ENCODE results near the gene UCHL5.

UCHL5 gene, protein sequence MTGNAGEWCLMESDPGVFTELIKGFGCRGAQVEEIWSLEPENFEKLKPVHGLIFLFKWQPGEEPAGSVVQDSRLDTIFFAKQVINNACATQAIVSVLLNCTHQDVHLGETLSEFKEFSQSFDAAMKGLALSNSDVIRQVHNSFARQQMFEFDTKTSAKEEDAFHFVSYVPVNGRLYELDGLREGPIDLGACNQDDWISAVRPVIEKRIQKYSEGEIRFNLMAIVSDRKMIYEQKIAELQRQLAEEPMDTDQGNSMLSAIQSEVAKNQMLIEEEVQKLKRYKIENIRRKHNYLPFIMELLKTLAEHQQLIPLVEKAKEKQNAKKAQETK

DNA sequence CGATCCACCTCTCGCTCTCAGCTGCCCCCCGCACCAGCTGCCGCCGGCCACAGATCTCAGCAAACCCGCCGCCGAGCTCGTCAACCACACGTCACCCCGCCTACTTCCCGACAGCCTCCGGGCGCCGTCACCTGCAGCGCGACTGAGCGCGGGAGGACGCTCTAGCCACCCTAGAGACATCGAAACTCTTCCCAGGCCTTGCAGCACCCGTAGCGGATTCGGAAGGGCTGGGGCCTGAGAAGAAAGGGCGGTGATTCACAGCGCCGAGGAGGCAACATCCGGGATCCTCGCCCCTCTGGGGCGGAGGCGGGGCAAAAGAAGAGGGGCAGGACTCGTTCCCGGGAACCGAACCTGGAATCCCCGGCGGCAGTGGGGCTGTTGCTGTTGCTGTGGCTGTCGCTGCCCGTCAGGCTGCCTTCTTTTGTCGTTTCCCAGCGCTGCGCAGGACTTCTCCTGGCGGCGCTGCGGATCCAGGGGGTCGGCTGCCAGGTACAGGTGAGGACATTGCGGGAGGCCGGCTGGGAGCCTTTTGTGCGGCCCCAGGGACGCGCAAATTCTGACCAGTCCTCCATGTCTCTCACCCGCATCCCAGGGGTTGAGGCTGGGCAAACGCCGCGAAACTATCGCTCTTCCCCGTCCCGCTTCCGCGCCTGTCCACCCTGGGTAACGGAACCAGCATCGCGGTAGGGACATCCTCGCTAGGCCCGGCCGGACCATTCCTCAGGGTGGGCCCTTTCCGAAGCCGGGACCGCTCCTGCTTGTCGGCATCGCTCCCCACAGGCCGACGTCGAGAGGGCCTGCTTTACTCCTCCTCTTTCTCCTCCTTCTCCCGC is at the start of gene UCHL5, which contains the start of gene RO60:
TSS of gene UCHL5 (minus strand) at position 79 of the 833 bp plus-strand sequence. CDS start 100 bp downstream, outside the sequence.
TSS of gene RO60 (plus strand) at position 331 of the 833 bp plus-strand sequence. CDS start 9,443 bp downstream, outside the sequence.
- DNase-seq (ENCODE audit: low read depth in 2 of 2), result peak; percentile 91 to 95

DNA sequence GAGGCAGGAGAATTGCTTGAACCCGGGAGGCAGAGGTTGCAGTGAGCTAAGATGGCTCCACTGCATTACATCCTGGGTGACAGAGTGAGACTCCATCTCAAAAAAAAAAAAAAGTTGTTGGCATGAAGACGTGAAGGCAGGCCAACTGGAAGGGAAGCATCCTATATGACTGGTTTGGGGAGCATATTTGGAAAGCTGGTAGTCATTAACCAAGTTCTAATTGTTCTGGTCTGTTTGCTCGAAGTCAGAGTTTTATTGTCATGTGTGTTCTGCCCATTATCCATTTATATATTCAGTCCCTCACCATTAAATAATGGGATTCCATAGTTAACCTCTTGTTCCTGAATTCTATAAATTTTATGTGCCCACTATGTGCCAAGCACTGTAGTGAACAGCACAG is 49.3 kb upstream of the UCHL5 start:
- DNase-seq (ENCODE audit: low read depth in 2 of 2), result no peak

DNA sequence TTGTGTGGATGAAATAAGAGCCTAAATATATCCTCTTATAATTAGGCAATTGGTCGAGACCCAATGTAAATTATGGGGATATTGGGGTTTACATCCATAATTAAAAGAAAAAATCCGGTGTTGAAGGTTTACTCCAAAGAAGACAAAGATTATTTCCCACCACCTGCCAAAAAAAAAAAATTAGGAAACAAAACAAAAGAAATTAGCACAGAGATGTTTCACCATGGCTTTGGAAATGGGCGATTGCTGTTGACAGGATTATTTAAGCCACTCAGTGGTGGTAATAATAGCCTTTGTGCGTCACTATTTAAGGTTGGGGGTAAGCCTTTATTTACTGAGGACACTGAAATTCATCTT is 46.6 kb upstream of the UCHL5 start:
- no peak for DNase-seq (ENCODE audit: low read depth in 2 of 2)

DNA sequence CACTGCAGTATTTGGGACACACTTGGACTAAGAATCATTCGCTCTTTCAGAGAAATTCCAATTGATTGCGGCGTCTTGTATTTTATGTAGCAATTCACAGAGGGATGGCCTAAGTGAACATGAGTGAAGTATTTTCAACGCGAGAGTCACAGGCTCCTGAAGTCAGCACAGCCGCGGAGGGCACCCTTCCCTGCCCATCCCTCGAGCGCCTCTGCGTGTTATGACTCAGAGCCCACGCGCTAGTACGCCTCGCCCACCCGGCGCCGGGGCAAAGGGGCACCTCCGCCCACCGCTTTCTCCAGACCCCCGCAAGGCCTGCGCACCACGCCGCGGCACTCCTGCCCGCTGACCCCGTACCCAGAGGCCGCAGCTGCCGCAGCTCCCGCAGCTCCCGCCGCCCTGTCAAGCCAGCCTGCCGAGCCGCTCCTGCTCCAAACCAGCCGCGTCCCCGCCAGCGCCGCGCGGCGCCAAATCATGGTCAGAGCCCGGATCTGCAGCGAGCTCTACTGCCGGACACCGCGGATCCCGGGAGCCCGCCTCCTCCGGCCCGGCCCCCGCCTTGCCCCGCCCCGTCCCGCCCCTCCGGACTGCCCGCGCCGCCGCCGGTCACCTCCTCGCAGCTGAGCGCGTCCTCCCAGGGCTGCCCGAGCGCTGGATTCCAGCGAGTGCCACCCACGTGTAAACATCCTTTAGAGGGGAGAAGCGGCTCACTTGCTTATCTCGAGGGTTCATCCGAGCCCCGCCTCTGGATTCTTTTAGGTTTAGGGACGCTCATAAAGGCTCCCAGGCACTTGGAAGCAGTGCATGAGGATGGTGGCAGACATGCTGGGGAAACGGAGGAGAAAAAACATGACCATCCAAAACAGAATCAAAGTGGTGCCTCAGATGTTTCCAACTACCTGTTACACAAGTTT is 46.0 kb upstream of the UCHL5 start, which contains the start of gene GLRX2:
TSS of gene GLRX2 (minus strand) at position 508 of the 914 bp plus-strand sequence. CDS start at position 476, 32 bp downstream.
- DNase-seq (ENCODE audit: low read depth in 2 of 2), result peak; percentile 53 to 59

DNA sequence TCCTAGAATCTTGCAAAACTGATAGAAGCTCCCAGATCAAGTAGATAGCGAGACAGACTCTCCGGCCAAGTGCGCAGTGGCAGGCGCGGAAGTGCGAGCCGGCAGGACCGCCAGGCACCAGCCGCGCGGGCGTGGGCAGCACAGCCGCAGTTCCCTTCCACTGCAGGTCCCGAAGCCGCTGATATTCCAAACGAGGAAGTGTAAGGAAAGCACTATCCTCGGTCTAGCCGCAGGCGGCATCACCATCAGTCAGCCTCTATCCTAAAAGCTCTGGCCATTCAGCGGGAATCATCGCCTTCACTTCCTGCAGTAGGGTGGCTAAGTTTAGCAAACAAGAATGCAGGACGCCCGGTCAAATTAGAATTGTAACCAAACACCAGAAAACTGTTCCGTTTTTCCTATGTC is 45.3 kb upstream of the UCHL5 start:
- DNase-seq (ENCODE audit: low read depth in 2 of 2), result no peak

DNA sequence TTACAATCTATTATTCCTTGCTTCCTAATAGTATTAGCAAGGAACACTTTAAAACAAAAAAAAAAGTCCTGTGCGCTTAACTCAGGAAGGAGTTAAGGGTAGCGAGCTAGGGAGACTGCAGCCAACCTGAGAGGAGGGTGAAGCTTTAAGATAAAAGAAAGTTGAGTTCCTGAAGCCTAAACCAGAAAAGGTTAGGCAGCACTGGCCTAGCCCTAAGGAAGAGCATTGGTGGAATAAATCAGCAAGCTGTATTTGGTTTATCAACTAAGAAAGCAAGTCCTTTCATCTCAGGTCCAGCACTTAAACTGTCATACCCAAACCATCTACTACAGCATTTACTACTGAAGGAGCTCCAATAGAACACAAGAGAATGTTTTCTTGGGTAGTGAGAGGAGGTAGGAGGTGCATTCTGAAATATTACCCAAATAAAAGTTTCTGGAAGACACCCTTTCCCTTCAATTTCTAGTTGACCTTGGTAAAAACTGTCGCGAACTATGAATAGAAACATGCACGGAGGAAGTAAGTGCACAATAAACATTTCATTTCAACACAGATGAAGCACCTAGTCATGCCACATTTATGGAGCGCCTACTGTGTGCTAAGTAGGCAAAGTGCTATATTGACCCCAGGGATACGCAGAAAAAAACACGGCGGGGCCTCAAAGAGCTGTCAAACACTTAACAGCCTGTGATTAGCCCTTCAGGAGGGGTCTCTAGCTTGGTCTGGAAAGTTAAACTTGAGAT is 44.8 kb upstream of the UCHL5 start:
- no peak for DNase-seq (ENCODE audit: low read depth in 2 of 2)

DNA sequence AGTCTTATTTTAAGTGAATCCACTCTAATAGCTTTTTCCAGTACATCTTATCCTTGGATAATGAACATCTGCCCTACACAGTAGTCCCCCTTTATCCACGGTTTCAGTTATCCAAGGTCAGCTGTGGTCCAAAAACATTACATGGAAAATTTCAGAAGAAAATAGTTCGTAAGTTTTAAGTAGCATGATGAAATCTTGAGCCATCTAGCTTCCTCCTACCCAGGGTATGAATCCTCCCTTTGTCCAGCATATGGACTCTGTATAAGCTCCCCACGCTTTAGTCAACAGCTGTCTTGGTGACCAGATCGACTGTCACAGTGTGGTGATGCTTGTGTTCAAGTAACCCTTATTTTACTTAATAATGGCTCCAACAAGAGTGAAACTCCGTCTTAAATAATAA is 43.5 kb upstream of the UCHL5 start:
- no peak for DNase-seq (ENCODE audit: low read depth in 2 of 2)

DNA sequence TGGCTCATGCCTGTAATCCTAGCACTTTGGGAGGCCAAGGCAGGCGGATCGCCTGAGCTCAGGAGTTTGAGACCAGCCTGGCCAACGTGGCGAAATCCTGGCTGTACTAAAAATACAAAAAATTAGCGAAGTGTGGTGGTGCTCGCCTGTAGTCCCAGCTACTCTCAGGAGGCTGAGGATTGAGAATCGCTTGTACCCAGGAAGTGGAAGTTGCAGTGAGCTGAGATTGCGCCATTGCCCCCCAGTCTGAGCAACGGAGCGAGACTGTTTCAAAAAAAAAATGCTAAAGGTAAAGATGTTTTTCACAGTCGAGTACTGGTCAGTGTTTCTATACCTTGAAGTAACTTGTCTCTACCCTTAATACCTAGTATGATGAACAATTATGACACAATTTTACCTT is 35.0 kb upstream of the UCHL5 start:
- DNase-seq (ENCODE audit: low read depth in 2 of 2), result no peak

DNA sequence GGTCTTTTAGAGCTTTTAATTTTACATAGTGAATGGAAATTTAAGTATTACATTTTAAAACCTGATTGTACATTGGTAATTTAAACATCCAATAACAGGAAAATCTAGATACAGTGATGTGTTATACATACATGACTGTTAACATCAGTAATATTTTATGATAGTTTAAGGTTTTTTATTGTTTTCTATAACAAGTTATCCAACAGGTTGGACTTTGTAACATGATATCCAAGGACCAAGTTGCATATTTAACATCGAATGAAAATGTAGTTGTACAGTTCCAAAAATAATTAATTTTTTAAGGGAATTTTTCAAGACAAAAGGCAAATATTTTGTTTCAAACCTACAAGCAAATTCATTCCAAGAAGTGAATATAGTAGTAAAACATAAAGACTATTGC is 31.7 kb upstream of the UCHL5 start:
- DNase-seq (ENCODE audit: low read depth in 2 of 2), result no peak

DNA sequence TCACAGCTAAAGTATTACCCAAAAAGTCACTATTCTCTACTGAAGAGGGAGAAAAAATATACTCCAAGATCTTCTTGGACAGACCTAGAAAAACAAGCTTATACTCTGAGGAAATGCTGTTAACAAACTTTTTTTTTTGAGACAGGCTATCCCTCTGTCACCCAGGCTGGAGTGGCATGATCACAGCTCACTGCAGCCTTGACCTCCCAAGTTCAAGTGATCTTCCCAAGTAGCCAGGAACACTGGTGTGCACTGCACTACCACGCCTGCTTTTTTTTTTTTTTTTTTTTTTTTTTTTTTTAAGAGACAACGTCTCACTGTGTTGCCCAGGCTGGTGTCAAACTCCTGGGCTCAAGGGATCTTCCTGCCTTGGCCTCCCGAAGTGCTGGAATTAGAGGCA is 28.7 kb upstream of the UCHL5 start:
- no peak for DNase-seq (ENCODE audit: low read depth in 2 of 2)

DNA sequence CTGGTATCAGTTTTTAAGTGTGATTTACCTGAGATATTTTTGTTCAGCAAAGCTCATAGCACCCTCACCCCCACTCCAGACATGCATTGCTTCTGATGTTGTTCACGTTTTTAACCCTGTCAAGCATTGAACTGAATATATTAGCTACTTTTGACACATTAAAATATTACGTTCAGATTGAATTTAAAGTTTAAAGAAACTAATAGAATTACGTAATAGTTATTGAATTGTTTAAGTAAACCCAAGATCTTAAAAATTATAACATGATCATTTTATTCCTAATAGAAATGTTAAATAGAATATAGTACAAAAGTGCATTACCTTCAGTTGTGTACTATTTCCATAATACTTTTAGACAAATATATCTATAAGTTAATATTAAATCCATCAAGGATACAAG is 27.2 kb upstream of the UCHL5 start:
- DNase-seq (ENCODE audit: low read depth in 2 of 2), result no peak

DNA sequence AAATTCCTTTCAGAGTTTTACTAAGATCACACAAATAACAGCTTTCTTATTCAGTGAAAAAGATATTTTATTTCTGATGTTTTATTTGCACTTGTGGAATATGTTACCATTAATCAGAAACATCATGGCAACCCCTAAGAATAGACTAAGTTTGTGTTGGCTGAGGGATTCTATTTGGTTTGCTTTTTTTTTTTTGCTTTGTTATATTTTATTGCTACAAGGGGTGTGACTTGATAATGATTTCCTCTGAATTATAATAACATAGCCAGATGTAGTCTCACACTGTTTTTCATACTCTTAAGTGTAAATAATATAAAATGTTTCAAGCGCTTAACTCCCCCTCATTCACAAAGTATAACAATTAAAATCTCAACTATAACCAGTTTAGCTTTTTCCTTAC is 26.1 kb upstream of the UCHL5 start:
- no peak for DNase-seq (ENCODE audit: low read depth in 2 of 2)

DNA sequence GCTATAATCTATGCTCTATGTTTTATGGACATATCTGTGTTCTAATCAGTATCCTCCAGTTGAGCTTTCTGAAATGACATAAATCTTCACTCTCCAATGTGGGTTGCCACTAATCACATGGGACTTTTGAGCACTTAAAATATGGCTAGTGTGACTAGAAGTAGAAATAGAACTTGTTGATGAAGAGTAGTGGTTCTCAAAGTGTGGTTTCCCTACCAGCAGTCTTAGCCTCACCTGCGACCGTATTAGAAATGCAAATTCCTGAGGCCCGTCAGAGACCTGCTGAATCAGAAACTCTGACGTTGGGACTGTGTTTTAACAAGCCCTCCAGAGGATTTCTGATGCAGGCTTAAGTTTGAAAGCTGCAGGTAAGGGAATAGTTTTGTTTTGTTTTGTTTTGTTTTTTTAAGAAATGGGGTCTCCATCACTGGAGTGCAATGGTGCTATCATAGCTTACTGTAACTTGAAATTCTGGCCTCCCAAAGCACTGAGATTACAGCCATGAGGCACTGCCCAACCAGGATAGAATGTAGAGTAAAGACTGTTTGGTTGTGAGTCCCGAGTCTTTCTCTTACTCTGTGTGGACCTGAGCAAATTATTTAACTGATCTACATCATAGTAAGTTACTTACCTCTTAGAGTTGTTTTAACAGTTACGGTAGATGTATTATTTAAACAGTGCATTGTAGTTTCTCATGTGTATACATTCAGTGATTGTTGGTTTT is 24.4 kb upstream of the UCHL5 start:
- DNase-seq (ENCODE audit: low read depth in 2 of 2), result no peak

DNA sequence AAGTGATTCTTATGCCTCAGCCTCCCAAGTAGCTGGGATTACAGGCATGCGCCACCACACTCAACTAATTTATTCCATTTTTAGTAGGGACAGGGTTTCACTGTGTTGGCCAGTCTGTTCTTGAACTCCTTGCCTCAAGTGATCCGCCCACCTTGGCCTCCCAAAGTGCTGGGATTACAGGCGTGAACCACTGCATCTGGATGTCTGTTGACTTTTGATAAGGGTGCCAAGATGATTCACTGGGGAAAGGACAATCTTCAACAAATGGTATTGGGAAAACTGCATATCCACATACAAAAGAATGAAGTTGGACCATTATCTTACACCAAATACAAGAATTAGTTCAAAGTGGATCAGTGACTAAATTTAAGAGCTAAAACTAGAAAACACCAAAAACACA is 20.0 kb upstream of the UCHL5 start:
- no peak for DNase-seq (ENCODE audit: low read depth in 2 of 2)

DNA sequence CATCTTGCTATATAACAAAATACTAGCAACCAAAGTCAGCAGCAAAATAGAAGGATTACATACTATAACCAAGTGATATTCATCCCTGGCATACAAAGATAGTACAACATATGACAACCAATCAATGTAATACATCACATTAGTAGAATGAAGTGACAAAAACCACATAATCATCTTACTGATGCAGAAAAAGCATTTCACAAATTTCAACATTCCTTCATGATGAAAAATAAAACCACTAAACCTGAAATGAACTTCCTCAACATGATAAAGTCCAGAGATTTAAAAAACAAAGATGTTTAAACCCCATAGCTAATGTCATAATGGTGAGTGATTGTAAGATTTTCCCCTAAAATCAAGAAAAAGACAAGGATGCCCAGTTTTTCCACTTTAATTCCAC is 18.8 kb upstream of the UCHL5 start:
- no peak for DNase-seq (ENCODE audit: low read depth in 2 of 2)

DNA sequence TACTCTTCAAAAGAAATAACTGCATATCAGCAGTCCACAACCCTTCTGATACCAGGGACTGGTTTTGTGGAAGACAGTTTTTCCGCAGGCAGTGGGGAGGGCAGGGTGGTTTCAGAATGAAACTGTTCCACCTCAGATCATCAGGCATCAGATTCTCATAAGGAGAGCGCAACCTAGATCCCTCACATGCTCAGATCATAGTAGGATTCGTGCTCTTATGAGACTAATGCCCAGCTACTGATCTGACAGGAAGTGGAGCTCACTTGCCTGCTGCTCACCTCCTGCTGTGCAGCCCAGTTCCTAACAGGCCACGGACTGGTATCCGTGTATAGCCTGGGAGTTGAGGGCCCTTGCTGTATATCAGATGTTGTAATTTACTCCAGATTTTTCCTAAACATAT is 11.8 kb upstream of the UCHL5 start:
- DNase-seq (ENCODE audit: low read depth in 2 of 2), result no peak

DNA sequence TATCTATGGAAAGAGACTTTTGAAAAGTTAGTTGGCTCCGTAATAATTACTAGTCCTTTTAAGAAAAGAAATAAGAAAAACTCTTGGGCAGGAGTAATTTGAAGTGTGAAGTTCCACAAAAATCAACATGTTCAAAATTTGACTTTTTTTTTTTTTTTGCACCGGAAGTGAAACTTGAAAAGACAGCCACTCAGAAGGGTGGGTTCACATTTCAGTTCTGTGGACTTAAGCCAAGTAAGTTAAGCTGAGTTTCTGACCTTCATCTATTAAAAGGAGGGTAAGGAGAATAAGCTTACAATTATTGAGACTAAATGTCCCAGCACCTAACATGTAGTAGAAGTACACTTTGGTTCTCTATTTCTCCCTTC is 11.2 kb upstream of the UCHL5 start:
- no peak for DNase-seq (ENCODE audit: low read depth in 2 of 2)

DNA sequence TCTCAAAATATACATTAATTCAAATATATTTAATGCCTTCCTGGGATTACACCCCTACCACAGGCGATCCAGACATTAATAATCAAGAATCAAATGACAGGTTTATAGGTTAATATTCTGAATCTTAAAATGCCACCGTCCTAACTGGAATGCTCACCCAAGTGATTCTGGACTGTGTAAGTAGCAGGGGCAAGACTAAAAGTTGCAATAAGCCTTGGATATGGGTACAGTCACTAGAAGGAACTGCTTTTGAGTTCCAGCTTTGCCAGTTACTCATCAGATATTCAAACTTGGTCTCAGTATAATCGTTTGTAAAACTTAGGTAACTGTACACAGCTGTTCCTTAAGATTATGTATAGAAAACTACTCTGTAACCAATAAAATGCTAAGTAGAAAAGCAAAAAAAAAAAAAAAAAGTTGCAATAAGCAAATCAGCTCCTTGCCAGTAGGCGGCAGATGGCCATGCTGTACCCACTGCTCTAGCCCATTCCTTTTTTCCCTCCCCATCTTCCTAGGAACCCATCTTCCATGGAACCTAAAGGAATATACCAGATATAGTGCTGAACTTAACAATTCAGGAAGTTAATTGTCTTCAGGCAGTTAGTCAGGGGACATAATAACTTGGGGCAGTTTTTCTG is 10.7 kb upstream of the UCHL5 start:
- DNase-seq (ENCODE audit: low read depth in 2 of 2), result no peak

DNA sequence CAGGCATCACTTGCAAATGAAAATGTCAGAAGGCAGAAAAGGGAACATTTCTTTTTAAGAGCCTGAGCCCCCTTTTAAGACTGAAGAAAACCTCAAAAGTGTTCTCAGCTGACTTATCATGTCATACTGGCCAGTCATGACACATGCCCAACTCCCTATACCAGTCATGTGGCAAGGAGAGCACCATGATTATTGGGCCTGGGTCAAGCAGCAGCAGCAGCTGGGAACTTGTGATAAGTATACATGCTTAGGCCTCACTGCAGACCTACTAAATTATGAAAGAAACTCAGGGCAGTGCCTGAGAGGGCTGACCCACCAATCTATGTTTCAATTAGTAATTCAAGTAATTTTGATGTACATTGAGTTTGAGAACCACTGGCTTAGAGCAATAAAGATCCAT is 8.9 kb upstream of the UCHL5 start:
- DNase-seq (ENCODE audit: low read depth in 2 of 2), result no peak

DNA sequence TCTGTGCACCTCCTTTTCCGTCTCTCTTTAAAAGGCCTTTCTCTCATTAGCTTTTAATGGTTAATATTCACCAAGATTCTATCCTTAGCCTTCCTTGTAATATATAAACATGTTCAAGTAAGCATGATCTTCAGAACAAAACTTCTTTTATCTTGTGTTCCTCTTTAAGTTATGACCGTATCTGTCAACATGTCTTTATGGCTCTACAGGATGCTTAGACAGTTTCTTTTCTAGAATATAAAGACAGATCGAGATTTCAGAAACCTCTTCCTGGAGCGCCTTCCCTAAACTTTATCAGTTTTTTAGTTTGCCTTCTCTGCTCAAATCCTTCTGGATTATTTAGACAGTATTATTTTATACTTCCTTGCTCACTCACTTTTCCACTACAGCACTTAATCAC is 7.4 kb upstream of the UCHL5 start:
- DNase-seq (ENCODE audit: low read depth in 2 of 2), result no peak
